Measurements from ENCODE around the gene PRKG2. TPM values are rescaled to one million over a fixed set of nuclear protein-coding genes. Genes with fewer than 3 reads are reported as not detected.
"Not testable (repeated sequence)": the region's sequence is repeated elsewhere in the genome, so short reads cannot be mapped to it uniquely, and the experiment has no call there.

Gene PRKG2
- total RNA-seq (2014; rRNA removed; shearing (Covaris generic)) = not detected in 2 replicates
- polyA plus RNA-seq (2015; cell fraction: cytosol; rRNA removed) = not detected in 2 replicates
- polyA plus RNA-seq (2015; cell fraction: nucleus; rRNA removed) = 0.30 TPM in 1 of 2 replicates, not detected in the other

- DNase-seq (ENCODE audit: low read depth, low spot score) = no peak
- in situ Hi-C loops (cut with HindIII; ENCODE audit: low pct_unique_long_range_greater_than_20kb, low sequenced_read_pairs) = no loop called here
Observed at GRCh38 chr4:81214881-81215868, at the start of gene PRKG2. TSS of gene PRKG2 (minus strand) at chr4:81215222. CDS start at chr4:81205047, 10,175 bp downstream.

- DNase-seq (ENCODE audit: low read depth, low spot score) = peak; percentile 42
- in situ Hi-C loops (cut with HindIII; ENCODE audit: low pct_unique_long_range_greater_than_20kb, low sequenced_read_pairs) = no loop called here
Observed at GRCh38 chr4:81260443-81261101, 45.5 kb upstream of the PRKG2 start.

- in situ Hi-C loops (cut with HindIII; ENCODE audit: low pct_unique_long_range_greater_than_20kb, low sequenced_read_pairs) = no loop called here
- no peak for DNase-seq (ENCODE audit: low read depth, low spot score)
Observed at GRCh38 chr4:81258841-81259550, 44.0 kb upstream of the PRKG2 start.

- in situ Hi-C loops (cut with HindIII; ENCODE audit: low pct_unique_long_range_greater_than_20kb, low sequenced_read_pairs) = no loop called here
- DNase-seq (ENCODE audit: low read depth, low spot score) = no peak
Observed at GRCh38 chr4:81257816-81258215, 42.8 kb upstream of the PRKG2 start.

GRCh38 chr4:81257021-81257420 lies 42.0 kb upstream of the PRKG2 start:
- in situ Hi-C loops (cut with HindIII; ENCODE audit: low pct_unique_long_range_greater_than_20kb, low sequenced_read_pairs) = no loop called here
- no peak for DNase-seq (ENCODE audit: low read depth, low spot score)

- in situ Hi-C loops (cut with HindIII; ENCODE audit: low pct_unique_long_range_greater_than_20kb, low sequenced_read_pairs) = no loop called here
Observed at GRCh38 chr4:81256059-81256970, 41.3 kb upstream of the PRKG2 start.

GRCh38 chr4:81255524-81255923 lies 40.5 kb upstream of the PRKG2 start:
- DNase-seq (ENCODE audit: low read depth, low spot score) = no peak

More at GRCh38 chr4:81256059-81256970, 41.3 kb upstream of the PRKG2 start:
- no peak for DNase-seq (ENCODE audit: low read depth, low spot score)

GRCh38 chr4:81250430-81250829 lies 35.4 kb upstream of the PRKG2 start:
- no peak for DNase-seq (ENCODE audit: low read depth, low spot score)
- in situ Hi-C loops (cut with HindIII; ENCODE audit: low pct_unique_long_range_greater_than_20kb, low sequenced_read_pairs) = no loop called here

More at GRCh38 chr4:81255524-81255923, 40.5 kb upstream of the PRKG2 start:
- in situ Hi-C loops (cut with HindIII; ENCODE audit: low pct_unique_long_range_greater_than_20kb, low sequenced_read_pairs) = no loop called here

GRCh38 chr4:81245218-81246009 lies 30.4 kb upstream of the PRKG2 start:
- in situ Hi-C loops (cut with HindIII; ENCODE audit: low pct_unique_long_range_greater_than_20kb, low sequenced_read_pairs) = no loop called here
- DNase-seq (ENCODE audit: low read depth, low spot score) = no peak

- in situ Hi-C loops (cut with HindIII; ENCODE audit: low pct_unique_long_range_greater_than_20kb, low sequenced_read_pairs) = no loop called here
Observed at GRCh38 chr4:81237791-81238190, 22.8 kb upstream of the PRKG2 start.

GRCh38 chr4:81235982-81236749 lies 21.1 kb upstream of the PRKG2 start:
- DNase-seq (ENCODE audit: low read depth, low spot score) = no peak
- in situ Hi-C loops (cut with HindIII; ENCODE audit: low pct_unique_long_range_greater_than_20kb, low sequenced_read_pairs) = no loop called here

More at GRCh38 chr4:81237791-81238190, 22.8 kb upstream of the PRKG2 start:
- DNase-seq (ENCODE audit: low read depth, low spot score) = no peak

- DNase-seq (ENCODE audit: low read depth, low spot score) = no peak
- in situ Hi-C loops (cut with HindIII; ENCODE audit: low pct_unique_long_range_greater_than_20kb, low sequenced_read_pairs) = no loop called here
Observed at GRCh38 chr4:81227968-81228367, 12.9 kb upstream of the PRKG2 start.

- DNase-seq (ENCODE audit: low read depth, low spot score) = no peak
- in situ Hi-C loops (cut with HindIII; ENCODE audit: low pct_unique_long_range_greater_than_20kb, low sequenced_read_pairs) = no loop called here
Observed at GRCh38 chr4:81227138-81227537, 12.1 kb upstream of the PRKG2 start.

GRCh38 chr4:81225252-81225651 lies 10.2 kb upstream of the PRKG2 start:
- DNase-seq (ENCODE audit: low read depth, low spot score) = no peak
- in situ Hi-C loops (cut with HindIII; ENCODE audit: low pct_unique_long_range_greater_than_20kb, low sequenced_read_pairs) = no loop called here

- in situ Hi-C loops (cut with HindIII; ENCODE audit: low pct_unique_long_range_greater_than_20kb, low sequenced_read_pairs); DNase-seq (ENCODE audit: low read depth, low spot score): not testable (repeated sequence)
Observed at GRCh38 chr4:81222082-81222472, 7.1 kb upstream of the PRKG2 start.

Data from SK-MEL-5 (cell line).